Omental fat pad (tissue), 4 donors: ENCODE measurements around the gene SLC15A2. TPM values are rescaled to one million over a fixed set of nuclear protein-coding genes. Genes with fewer than 3 reads are reported as not detected.

ENCODE experiments used
- ATAC-seq: fragments of 150-250 bp; one replicate; pipeline ENCODE4 v1.9.1; 2016; ENCODE audit warnings: mild to moderate bottlenecking, moderate library complexity; ENCODE audit not compliant: low FRiP score
- DNase-seq: peaks from one replicate; pipeline ENCODE4 v3.0.0-alpha.2; 2019; ENCODE audit warnings: low spot score
- CTCF ChIP-seq, 3 donors: fragments of 450-650 bp; IDR thresholded peaks; one replicate each; pipeline ENCODE4 v1.5.1; 2016 to 2017; ENCODE audit warnings: antibody characterized with exemption in 3 of 3, mild to moderate bottlenecking in 3 of 3, moderate library complexity in 2 of 3
- total RNA-seq, 4 donors: library from RNA; depleted of rRNA; stranded (reverse); fragments of >200 nt; gene quantifications; one replicate each; pipeline ENCODE4 v1.1.0, GENCODE V29; 2016

The SLC15A2 gene
- total RNA-seq, 4 donors from 2014 or later = 1.7 to 2.8 (median 2.0) TPM

DNA sequence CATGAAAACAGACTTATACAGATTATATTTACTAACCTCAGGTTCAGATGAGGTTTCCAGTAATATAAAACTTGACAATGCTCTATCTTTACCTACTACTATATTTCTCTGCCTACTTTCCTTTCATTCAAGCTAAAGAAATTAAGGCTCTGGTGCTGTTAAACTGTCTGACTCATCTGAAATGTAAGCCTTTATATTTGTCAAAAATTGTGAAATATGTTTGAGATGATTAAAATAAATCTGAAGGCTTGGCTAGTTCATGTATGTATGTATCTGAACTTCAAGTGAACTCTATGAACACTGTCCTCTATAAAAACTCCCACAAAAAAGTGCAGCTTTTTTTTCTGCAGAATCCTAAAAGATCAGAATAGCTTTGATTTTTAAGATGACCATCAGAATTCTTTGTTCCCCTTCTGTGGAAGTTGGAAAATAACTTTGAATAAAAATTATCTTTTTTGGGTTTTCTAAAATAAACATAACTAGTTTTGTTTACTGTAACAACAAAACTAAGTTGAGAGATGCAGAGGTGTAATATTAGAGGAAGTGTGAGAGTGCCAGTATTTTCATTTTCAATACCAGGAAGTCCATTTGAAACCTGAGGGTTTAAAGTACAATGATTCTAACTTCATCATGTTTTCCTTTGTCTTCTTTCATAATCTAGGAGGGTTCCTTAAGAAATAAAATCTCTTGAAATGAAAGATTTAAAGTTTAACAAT lies 85.7 kb downstream of the SLC15A2 start:
- TF ChIP-seq CTCF (IDR thresholded peaks at IDR 0.05) = no peak
- DNase-seq (no peak), ATAC-seq (no peak)

DNA sequence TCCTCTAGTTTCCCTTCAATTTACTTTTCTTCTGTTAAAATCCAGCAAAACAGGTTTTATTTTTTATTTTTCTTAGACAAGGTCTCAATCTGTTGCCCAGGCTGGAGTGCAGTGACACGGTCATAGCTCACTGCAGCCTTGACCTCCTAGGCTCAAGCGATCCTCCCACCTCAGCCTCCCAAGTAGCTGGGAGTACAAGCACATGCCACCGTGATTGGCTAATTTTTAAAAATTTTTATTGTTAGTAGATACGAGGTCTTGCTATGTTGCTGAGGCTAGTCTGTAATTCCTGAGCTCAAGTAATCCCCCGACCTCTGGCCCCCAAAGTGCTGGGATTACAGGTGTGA lies 86.2 kb downstream of the SLC15A2 start:
- DNase-seq (no peak), ATAC-seq (no peak)
- TF ChIP-seq CTCF (IDR thresholded peaks at IDR 0.05) = no peak

- TF ChIP-seq CTCF (IDR thresholded peaks at IDR 0.05) = no peak
- no peak for ATAC-seq
- DNase-seq = no peak
Measured at GRCh38 chr3:121981473-121981872, 87.3 kb downstream of the SLC15A2 start.

GRCh38 chr3:121985846-121986245 lies 91.6 kb downstream of the SLC15A2 start:
- ATAC-seq = no peak
- TF ChIP-seq CTCF (IDR thresholded peaks at IDR 0.05) = no peak
- DNase-seq = no peak

DNA sequence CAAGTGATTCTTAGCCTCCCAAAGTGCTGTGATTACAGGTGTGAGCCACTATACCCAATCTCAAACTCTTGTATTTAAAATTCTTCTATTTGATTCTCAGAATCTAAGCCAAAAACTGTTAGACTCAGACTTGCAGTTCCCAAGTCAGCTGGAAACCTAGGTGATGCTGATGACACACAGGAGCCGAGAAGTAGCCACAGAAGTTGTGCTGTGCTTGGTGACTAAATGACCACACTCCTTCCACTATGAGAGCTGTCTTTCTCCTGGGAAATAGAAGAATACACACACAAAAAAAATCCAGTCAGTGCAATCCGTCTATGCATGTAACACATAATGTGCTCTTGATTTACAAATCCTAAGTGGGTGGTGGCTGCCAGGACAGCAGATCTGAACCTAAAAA lies 93.9 kb downstream of the SLC15A2 start:
- DNase-seq (no peak), ATAC-seq (no peak)
- no peak for TF ChIP-seq CTCF (IDR thresholded peaks at IDR 0.05)

GRCh38 chr3:121989943-121990342 lies 95.7 kb downstream of the SLC15A2 start:
- no peak for DNase-seq
- no peak for ATAC-seq
- TF ChIP-seq CTCF (IDR thresholded peaks at IDR 0.05) = no peak
